ENCODE data around the gene ADD3. TPM values are rescaled to one million over a fixed set of nuclear protein-coding genes. Genes with fewer than 3 reads are reported as not detected.

Gene ADD3
- total and polyA plus RNA-seq, 2 of the 13 experiments (the other 11 are each of a cell fraction or from before 2014, with no cell fraction given): 44.7 to 57.5 TPM

DNA sequence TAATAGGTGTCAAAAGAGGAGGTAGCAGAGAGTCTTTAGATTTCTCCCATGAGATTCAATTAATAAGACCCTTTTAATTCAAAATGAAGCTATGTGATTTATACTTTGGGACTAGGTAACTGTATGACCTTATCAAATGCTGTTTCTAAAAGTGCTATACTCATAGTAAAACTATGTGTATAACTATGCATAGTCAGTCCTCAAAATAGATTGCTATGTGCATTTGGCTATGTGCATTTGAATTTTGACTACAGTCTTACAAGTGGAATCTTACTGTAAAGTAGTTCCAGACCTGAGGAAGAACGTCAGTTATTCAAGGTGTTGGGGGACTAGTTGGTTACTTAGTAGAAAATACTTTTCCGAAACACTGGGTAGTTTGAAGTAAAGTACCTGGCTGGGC, 36.9 kb downstream of the ADD3 start:
- FAIRE-seq (no peak), ATAC-seq (no peak), DNase-seq (ENCODE audit: low spot score) (no peak)
- H3K9me3 ChIP-seq (ENCODE audit: low read length): peaks cover 18% of the 10 kb centered on the region
- in situ Hi-C loops (cut with HindIII; ENCODE audit: extremely low pct_ligation_motif_present, low pct_unique_long_range_greater_than_20kb) (no loop called here), intact Hi-C loops (cut with micrococcal nuclease; ENCODE audit: unreplicated experiment) (no loop called here)
- H3K36me3 ChIP-seq (replicated peaks in 1 of 2; ENCODE audit: control insufficient read depth in 1 of 2, insufficient read depth in 2 of 2, low read length in 2 of 2): no peaks in the 10 kb centered on the region
- H4K20me1 ChIP-seq (ENCODE audit: insufficient read depth, low read length): no peaks in the 10 kb centered on the region
- H3K4me3 ChIP-seq (replicated peaks in 1 of 3; ENCODE audit: insufficient read depth in 1 of 3, low read depth in 2 of 3, low read length in 3 of 3): no peak overlapping the region
- H3K4me2 ChIP-seq (ENCODE audit: low read depth, low read length): no peak overlapping the region
- ChIA-PET CTCF (ENCODE audit: low intra/inter-chr PET ratio, low total read pairs) (no interaction called here), POLR2A (no interaction called here)
- H3K79me2 ChIP-seq (ENCODE audit: insufficient read depth, low read length): peaks cover 15% of the 10 kb centered on the region
- H3K27me3 ChIP-seq (ENCODE audit: control insufficient read depth in 1 of 2, insufficient read depth in 2 of 2, low read length in 2 of 2): no peaks in the 10 kb centered on the region
- no peak overlapping the region for H3K9ac ChIP-seq (ENCODE audit: insufficient read depth, low read depth, low read length)
- WGBS (ENCODE audit: low lambda C conversion rate): 100% methylated on average over 2 of the region's 2 CpGs
- BruUV-seq (replicated peaks): no TSS peak
- no peak overlapping the region for H2AFZ ChIP-seq (ENCODE audit: low read length)
- no peak overlapping the region for H3K27ac ChIP-seq (ENCODE audit: extremely low read length, insufficient read depth, low read length)
- peaks cover 32% of the 10 kb centered on the region for H3K4me1 ChIP-seq (ENCODE audit: insufficient read depth, low read length)
- TF ChIP-seq, protein P1, sequence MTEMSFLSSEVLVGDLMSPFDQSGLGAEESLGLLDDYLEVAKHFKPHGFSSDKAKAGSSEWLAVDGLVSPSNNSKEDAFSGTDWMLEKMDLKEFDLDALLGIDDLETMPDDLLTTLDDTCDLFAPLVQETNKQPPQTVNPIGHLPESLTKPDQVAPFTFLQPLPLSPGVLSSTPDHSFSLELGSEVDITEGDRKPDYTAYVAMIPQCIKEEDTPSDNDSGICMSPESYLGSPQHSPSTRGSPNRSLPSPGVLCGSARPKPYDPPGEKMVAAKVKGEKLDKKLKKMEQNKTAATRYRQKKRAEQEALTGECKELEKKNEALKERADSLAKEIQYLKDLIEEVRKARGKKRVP (CRISPR knock-in tag; IDR thresholded peaks at IDR 0.05): no peak
- TF ChIP-seq SALL2 (CRISPR knock-in tag; IDR thresholded peaks at IDR 0.05) (no peak), ELF3 (CRISPR knock-in tag; IDR thresholded peaks at IDR 0.05) (no peak), SP4 (CRISPR knock-in tag; IDR thresholded peaks at IDR 0.05) (no peak), TBL1XR1 (IDR thresholded peaks at IDR 0.05; ENCODE audit: borderline replicate concordance, low read length, partially characterized antibody) (no peak), KDM4B (CRISPR knock-in tag; IDR thresholded peaks at IDR 0.05) (no peak), CHD4 (IDR thresholded peaks at IDR 0.05; ENCODE audit: borderline replicate concordance, low read length) (no peak), ZBTB21 (CRISPR knock-in tag; IDR thresholded peaks at IDR 0.05) (no peak), IKZF1 (IDR thresholded peaks at IDR 0.05) (no peak), KLF6 (CRISPR knock-in tag; IDR thresholded peaks at IDR 0.05) (no peak), RAD51 (IDR thresholded peaks at IDR 0.05; ENCODE audit: borderline replicate concordance) (no peak)
- TF ChIP-seq, protein P2, sequence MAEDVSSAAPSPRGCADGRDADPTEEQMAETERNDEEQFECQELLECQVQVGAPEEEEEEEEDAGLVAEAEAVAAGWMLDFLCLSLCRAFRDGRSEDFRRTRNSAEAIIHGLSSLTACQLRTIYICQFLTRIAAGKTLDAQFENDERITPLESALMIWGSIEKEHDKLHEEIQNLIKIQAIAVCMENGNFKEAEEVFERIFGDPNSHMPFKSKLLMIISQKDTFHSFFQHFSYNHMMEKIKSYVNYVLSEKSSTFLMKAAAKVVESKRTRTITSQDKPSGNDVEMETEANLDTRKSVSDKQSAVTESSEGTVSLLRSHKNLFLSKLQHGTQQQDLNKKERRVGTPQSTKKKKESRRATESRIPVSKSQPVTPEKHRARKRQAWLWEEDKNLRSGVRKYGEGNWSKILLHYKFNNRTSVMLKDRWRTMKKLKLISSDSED (CRISPR knock-in tag; IDR thresholded peaks at IDR 0.05): no peak
- TF ChIP-seq, protein P3, sequence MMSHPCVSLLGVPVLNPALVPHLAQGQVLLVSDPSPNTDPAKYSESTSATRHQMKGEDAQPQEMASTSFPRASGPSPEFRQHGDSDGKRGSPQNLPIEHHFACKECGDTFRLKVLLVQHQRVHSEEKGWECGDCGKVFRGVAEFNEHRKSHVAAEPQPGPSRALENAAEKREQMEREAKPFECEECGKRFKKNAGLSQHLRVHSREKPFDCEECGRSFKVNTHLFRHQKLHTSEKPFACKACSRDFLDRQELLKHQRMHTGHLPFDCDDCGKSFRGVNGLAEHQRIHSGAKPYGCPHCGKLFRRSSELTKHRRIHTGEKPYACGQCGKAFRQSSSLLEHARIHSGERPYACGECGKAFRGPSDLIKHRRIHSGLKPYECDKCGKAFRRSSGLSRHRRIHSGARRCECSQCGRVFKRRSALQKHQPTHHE (CRISPR knock-in tag; IDR thresholded peaks at IDR 0.05; ENCODE audit: borderline replicate concordance): no peak
- TF ChIP-seq, protein P4, sequence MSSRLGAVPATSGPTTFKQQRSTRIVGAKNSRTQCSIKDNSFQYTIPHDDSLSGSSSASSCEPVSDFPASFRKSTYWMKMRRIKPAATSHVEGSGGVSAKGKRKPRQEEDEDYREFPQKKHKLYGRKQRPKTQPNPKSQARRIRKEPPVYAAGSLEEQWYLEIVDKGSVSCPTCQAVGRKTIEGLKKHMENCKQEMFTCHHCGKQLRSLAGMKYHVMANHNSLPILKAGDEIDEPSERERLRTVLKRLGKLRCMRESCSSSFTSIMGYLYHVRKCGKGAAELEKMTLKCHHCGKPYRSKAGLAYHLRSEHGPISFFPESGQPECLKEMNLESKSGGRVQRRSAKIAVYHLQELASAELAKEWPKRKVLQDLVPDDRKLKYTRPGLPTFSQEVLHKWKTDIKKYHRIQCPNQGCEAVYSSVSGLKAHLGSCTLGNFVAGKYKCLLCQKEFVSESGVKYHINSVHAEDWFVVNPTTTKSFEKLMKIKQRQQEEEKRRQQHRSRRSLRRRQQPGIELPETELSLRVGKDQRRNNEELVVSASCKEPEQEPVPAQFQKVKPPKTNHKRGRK (CRISPR knock-in tag; IDR thresholded peaks at IDR 0.05): no peak
- TF ChIP-seq, protein P5, sequence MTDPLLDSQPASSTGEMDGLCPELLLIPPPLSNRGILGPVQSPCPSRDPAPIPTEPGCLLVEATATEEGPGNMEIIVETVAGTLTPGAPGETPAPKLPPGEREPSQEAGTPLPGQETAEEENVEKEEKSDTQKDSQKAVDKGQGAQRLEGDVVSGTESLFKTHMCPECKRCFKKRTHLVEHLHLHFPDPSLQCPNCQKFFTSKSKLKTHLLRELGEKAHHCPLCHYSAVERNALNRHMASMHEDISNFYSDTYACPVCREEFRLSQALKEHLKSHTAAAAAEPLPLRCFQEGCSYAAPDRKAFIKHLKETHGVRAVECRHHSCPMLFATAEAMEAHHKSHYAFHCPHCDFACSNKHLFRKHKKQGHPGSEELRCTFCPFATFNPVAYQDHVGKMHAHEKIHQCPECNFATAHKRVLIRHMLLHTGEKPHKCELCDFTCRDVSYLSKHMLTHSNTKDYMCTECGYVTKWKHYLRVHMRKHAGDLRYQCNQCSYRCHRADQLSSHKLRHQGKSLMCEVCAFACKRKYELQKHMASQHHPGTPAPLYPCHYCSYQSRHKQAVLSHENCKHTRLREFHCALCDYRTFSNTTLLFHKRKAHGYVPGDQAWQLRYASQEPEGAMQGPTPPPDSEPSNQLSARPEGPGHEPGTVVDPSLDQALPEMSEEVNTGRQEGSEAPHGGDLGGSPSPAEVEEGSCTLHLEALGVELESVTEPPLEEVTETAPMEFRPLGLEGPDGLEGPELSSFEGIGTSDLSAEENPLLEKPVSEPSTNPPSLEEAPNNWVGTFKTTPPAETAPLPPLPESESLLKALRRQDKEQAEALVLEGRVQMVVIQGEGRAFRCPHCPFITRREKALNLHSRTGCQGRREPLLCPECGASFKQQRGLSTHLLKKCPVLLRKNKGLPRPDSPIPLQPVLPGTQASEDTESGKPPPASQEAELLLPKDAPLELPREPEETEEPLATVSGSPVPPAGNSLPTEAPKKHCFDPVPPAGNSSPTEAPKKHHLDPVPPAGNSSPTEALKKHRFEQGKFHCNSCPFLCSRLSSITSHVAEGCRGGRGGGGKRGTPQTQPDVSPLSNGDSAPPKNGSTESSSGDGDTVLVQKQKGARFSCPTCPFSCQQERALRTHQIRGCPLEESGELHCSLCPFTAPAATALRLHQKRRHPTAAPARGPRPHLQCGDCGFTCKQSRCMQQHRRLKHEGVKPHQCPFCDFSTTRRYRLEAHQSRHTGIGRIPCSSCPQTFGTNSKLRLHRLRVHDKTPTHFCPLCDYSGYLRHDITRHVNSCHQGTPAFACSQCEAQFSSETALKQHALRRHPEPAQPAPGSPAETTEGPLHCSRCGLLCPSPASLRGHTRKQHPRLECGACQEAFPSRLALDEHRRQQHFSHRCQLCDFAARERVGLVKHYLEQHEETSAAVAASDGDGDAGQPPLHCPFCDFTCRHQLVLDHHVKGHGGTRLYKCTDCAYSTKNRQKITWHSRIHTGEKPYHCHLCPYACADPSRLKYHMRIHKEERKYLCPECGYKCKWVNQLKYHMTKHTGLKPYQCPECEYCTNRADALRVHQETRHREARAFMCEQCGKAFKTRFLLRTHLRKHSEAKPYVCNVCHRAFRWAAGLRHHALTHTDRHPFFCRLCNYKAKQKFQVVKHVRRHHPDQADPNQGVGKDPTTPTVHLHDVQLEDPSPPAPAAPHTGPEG (CRISPR knock-in tag; IDR thresholded peaks at IDR 0.05): no peak

All from HepG2 (cell line).